CD4-positive, alpha-beta T cell treated with Interferon gamma for 1 hour (primary cell): ENCODE measurements around the gene HPCAL4.

Experiments used
- DNase-seq: peaks from one replicate; pipeline ENCODE4 v3.0.0-alpha.2; 2020

The HPCAL4 gene

GRCh38 chr1:39700348-39700747 is 9.1 kb upstream of the HPCAL4 start:
- DNase-seq, result no peak

DNA sequence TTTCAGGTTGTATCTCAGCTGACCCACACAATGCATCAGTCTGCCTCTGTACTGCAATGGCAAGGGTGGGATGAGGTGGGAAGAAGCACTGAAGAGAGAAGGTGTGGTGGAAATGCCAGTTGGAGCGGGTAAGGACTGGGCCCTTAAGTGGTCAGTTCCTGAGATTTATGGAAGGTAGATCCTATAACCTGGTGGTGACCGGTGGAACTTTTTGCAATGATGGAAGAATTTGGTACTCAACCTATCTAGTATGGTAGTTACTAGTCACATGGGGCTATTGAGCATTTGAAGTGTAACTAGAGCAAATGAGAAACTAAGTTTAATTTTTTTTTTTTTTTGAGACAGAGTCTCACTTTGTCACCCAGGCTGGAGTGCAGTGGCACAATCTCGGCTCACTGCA is 8.2 kb upstream of the HPCAL4 start:
- no peak for DNase-seq

- DNase-seq, result no peak
These were observed 7.3 kb upstream of the HPCAL4 start for GRCh38 chr1:39698568-39698967.

DNA sequence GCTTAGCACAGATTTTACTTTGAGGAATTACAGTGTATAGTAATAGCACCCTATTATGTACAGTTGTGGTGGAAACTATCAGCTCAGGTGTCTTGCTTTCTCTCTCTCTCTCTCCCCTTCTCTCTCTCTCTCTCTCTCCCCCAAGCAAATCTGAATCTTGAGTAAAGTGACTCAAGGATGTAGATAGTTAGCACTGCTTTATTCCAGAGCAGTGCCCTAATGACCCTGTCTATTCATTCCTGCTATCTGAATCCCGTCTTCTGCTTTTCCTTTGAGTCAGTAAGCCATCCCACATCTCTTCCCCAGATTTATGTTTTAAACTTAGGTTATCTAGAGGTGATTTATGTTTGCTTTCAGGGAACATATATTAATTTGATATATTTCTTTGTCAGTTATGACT is 5.2 kb upstream of the HPCAL4 start:
- no peak for DNase-seq

DNA sequence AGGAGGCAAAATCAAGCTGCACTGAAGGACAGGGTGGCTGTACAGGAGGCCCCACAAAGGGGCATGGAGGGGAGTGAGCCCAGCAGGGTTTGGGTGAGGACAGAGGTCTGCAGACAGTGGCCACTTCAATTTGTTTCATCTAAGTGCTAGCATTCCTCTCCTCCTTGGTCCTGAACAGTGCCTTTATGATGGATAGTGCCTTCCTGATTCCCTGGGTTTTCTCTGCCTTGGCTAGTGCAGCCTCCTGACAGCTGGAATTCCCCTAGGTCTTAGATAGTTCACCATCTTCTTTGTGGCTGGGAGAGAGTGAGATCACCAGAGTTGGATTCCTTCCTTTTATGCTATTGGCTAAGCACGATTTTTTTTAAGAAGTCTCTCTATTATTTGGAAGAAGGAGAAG is 3.8 kb upstream of the HPCAL4 start:
- DNase-seq, result no peak

- no peak for DNase-seq
These were observed 2.8 kb upstream of the HPCAL4 start for GRCh38 chr1:39694026-39694425.

GRCh38 chr1:39692152-39693074 is 1.2 kb upstream of the HPCAL4 start:
- peak; percentile 21 for DNase-seq

DNA sequence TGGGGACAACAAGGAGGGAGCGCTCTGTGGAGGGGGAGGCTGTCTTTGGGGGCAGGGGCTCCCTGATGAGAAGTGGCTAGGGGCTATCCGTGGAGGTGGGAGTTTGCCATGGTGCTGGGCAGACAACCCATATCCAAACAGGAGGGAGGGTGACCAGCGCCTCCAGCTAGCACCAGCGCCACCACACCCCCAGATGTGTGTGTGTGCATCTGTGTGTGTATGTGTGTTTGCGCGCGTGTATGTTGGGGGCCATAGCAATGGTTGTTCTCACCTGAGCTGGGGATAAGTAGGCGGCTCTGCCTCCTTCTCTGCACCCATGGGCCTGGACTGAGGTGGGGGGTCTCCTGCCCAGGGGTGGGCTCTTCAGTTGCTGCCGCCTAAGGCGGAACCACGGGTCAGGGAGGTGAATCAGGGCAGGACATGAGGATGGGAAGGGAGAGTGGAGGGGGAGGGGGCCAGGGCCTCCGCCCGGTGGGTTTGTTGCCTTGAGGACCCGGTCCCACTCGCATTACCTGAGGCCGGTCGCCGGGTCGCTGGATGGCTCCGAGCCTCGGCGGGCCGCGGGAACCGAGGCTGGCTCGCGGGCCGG is 345 bp downstream of the HPCAL4 start:
- no peak for DNase-seq

GRCh38 chr1:39690225-39690624 is 1.0 kb downstream of the HPCAL4 start:
- DNase-seq, result no peak

- no peak for DNase-seq
These were observed 1.6 kb downstream of the HPCAL4 start for GRCh38 chr1:39689635-39690034.

- no peak for DNase-seq
These were observed 2.0 kb downstream of the HPCAL4 start for GRCh38 chr1:39689214-39689613.

GRCh38 chr1:39688706-39689105 is 2.5 kb downstream of the HPCAL4 start:
- DNase-seq, result no peak

- no peak for DNase-seq
These were observed 4.0 kb downstream of the HPCAL4 start for GRCh38 chr1:39687243-39687642.

GRCh38 chr1:39685071-39685470 is 6.2 kb downstream of the HPCAL4 start:
- no peak for DNase-seq

- DNase-seq, result no peak
These were observed 6.9 kb downstream of the HPCAL4 start for GRCh38 chr1:39684313-39684664.

DNA sequence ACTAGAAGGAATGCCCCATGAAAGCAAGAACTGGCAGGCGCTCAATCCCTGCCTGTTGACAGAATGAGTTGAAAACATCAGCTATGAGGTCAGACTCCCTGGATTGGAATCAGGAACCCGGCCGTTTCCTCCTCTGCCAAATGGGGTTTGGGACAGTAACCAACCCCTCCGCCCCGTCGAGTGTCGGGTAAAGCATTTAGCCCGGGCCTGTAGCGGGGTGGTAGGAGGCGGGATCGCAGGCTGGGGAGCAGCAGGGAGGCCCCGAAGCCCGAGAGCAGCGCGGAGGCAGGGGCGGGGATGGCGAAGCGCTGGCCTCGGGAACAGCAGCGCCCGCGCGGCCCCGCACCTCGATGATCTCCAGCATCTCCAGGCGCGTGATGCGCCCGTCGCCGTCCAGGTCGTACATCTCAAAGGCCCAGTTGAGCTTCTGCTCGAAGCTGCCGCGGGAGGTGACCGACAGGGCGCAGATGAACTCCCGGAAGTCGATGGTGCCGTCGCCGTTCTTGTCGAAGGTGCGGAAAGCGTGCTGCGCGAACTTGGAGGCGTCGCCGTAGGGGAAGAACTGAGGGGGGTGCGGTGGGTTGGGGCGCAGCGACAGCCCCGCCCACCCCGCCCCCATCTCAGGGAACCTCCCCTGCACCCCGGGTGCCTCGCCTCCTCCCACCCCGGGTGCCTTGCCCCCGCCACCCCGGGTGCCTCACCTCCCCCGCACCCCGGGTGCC is 7.5 kb downstream of the HPCAL4 start:
- peak; percentile 63 for DNase-seq

- DNase-seq, result no peak
These were observed 9.2 kb downstream of the HPCAL4 start for GRCh38 chr1:39681999-39682398.

DNA sequence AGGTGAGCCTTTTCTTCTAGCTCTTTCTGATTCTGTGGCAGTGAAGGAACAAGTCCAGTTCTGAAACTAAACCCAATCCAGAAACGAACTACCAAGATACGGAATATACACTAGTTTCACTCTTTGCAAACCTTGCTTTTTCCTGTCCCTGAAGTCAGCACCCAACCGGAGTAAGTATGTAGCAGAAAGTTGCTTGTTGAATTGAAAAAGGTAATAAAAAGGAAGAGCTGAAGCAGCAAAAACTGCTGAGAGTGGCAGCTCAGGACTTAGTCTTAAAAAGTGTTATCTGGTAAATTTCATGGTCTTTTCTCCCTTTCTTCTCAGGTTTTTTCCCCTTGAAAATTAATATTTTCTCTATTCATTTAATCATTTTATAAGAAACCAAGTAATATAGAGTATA is 9.9 kb downstream of the HPCAL4 start:
- no peak for DNase-seq

DNA sequence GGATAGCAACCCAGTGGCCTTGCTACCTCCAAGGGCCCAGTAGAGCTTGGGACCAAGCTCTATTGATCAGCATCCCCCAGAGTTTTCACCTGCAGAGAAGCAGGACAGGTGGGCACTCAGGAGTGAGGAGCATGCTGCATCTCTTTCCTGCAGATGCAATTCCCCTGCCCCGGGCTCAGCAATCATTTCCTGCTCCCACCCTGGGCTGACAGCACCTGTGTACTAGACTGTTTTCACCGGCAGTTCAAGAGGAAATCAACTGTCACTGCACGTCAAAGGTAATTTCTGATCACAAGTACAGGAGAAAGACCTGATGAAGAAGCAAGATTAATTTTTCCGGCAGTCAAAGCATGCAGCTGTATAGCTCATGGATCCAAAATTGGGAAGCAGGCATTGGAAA is 10.5 kb downstream of the HPCAL4 start:
- no peak for DNase-seq

GRCh38 chr1:39679821-39680220 is 11.4 kb downstream of the HPCAL4 start:
- no peak for DNase-seq

DNA sequence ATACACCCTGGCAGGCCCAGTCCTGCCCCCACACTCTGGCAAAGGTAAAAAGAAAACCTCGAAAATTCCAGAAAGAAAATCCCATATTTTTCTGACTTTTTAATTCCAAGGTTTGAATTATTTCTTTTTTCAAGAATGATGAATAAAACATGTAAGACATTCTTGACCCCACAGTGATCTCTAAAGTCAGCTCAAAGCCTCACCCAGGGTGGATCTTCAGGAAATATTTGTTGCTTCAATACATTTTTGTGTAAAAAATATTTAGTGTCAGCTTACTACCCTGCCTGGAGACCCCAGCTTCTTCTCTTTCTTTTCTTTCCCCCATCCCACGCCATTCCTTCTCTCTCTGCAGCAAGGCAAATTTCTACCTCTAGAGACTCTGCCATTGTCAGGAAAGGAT is 12.3 kb downstream of the HPCAL4 start:
- no peak for DNase-seq

GRCh38 chr1:39677645-39678044 is 13.6 kb downstream of the HPCAL4 start:
- DNase-seq, result no peak

DNA sequence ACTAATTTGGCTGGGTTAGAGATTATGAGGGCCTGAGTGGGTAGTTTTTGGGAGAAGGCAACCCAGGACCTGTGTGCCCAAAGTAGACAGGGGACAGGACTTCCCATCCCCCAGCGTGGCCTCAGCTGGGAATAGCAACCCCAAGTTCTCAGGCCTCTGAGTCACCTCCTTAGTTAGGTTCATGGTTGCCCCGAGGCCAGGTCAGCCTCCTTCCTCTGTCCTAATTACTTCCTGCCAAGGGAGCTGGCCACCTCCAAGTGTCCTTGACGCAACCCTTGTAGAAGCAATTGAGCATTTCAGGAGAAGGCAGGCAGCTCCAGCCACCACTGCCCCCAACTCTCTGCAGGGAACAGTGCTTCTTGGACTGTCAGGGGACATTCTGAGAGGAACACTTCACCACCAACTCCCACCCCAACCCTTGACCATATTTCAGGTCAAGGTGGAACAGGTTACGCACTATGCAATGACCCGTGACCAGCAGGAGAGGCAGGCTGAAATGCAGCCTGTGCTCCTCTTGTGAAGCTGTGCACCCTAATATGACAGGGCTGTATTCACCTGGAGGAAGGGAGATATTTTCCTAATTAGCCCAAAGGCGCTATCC is 14.2 kb downstream of the HPCAL4 start:
- no peak for DNase-seq

DNA sequence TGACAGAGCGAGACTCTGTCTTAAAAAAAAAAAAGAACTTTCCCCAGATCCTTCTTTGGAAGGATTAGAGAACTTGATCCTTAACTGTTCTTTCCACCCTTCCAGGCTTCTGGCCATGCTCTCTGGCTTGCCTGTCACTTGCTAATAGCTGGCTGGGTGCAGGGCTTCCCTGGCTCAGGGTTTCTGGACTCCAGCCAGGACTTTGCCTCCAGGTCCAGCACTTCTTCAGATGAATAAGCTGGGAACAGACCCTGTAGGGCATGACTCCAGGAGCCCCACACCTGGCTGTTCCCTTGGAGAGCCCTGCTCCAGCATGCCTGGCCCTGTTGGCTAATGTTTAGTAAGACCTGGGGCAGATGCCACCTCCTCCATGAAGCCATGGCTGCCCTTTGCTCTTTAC is 16.0 kb downstream of the HPCAL4 start:
- no peak for DNase-seq
